ENCODE data around the gene GFPT2.

- TF ChIP-seq ATF2 (IDR thresholded peaks at IDR 0.05; ENCODE audit: low read length) (no peak), CTCF (IDR thresholded peaks at IDR 0.05; ENCODE audit: control extremely low read depth in 1 of 3, insufficient read depth in 1 of 3, low read depth in 1 of 3, low read length in 3 of 3) (no peak), POLR2AphosphoS5 (IDR thresholded peaks at IDR 0.05; ENCODE audit: low read depth, low read length) (no peak; the same call in 1 of the 2 replicates), TAF1 (IDR thresholded peaks at IDR 0.05; ENCODE audit: low read depth, low read length) (no peak), KDM4A (IDR thresholded peaks at IDR 0.05; ENCODE audit: low read depth, low read length, severe bottlenecking) (no peak), POLR2A (IDR thresholded peaks at IDR 0.05; ENCODE audit: control extremely low read depth in 1 of 2, low read depth in 2 of 2, low read length in 2 of 2) (no peak; a peak in 1 of 3 replicates), SP2 (IDR thresholded peaks at IDR 0.05; ENCODE audit: low read length) (no peak), EP300 (IDR thresholded peaks at IDR 0.05; ENCODE audit: borderline replicate concordance in 1 of 2, low read depth in 2 of 2, low read length in 2 of 2) (no peak), TEAD4 (IDR thresholded peaks at IDR 0.05; ENCODE audit: low read depth, low read length) (no peak), CHD1 (IDR thresholded peaks at IDR 0.05; ENCODE audit: low read depth, low read length) (no peak), HDAC2 (IDR thresholded peaks at IDR 0.05; ENCODE audit: borderline replicate concordance in 1 of 2, low read depth in 2 of 2, low read length in 2 of 2) (no peak), EGR1 (IDR thresholded peaks at IDR 0.05; ENCODE audit: borderline replicate concordance, low read depth, low read length) (no peak), CREB1 (IDR thresholded peaks at IDR 0.05) (no peak)
Measured at GRCh38 chr5:180313677-180314505, 39.2 kb downstream of the GFPT2 start.

All from H1 (cell line).